Gastrocnemius medialis (tissue), 4 donors: ENCODE measurements around the gene SPON2.

ENCODE experiments used
- CTCF ChIP-seq, 5 experiments: fragments of 450-650 bp in 3 of 5; fragments of 200-600 bp in 2 of 5; sonication (generic) in 2 of 5; IDR thresholded peaks in 4 of 5; conservative IDR thresholded peaks in 1 of 5; 1 replicate in 4 of 5; 2 replicates in 1 of 5; pipeline ENCODE4 v1.5.1; 2016 to 2019; ENCODE audit warnings: antibody characterized with exemption in 5 of 5, mild to moderate bottlenecking in 3 of 5, moderate library complexity in 3 of 5
- POLR2A ChIP-seq, 2 donors: fragments of 450-650 bp; IDR thresholded peaks; one replicate each; pipeline ENCODE4 v1.6.1; 2017; ENCODE audit warnings: antibody characterized with exemption in 2 of 2, mild to moderate bottlenecking in 2 of 2, moderate library complexity in 2 of 2

- TF ChIP-seq CTCF (IDR thresholded peaks at IDR 0.05 in 4 of 5, conservative IDR thresholded peaks at IDR 0.05 in 1 of 5) (no peak), POLR2A (IDR thresholded peaks at IDR 0.05) (no peak)
These were observed 3.9 kb downstream of the SPON2 start for GRCh38 chr4:1168191-1169101.
